Panc1 (cell line): ENCODE measurements around the gene SUFU. TPM values are rescaled to one million over a fixed set of nuclear protein-coding genes. Genes with fewer than 3 reads are reported as not detected.

ENCODE experiments used
- ATAC-seq: fragments of 200-7000 bp; cut with Tn5 transposase; 2 replicates; pipeline ENCODE4 v1.9.1; 2020; ENCODE audit warnings: mild to moderate bottlenecking, moderate library complexity
- BruUV-seq: library from RNA; stranded (reverse); fragments of 400-500 nt; replicated peaks from 2 replicates; lab custom pipeline; 2021; lab: Mats Ljungman, UMichigan
- CTCF ChIA-PET: fragments of 300-600 bp; sonication (Branson Sonifier 250); formaldehyde crosslinking; loops from one replicate; lab custom pipeline; 2022; ENCODE audit warnings: antibody characterized with exemption; lab: Charles Lee
- POLR2A ChIA-PET: fragments of 300-600 bp; sonication (Branson Sonifier 250); formaldehyde crosslinking; loops from one replicate; lab custom pipeline; 2022; ENCODE audit warnings: antibody characterized with exemption; lab: Charles Lee
- DNase-seq: peaks from one replicate; pipeline ENCODE4 v3.0.0-alpha.2; 2010; ENCODE audit warnings: low read depth, low spot score
- H3K27ac ChIP-seq: 2 replicates; pipeline ENCODE4 v1.5.1; 2011; ENCODE audit warnings: mild to moderate bottlenecking, low read length, inconsistent platforms
- H3K27me3 ChIP-seq: fragments of 200-500 bp; sonication (Bioruptor generic); 2 replicates; pipeline ENCODE4 v1.6.0; 2014; ENCODE audit warnings: low read length, inconsistent platforms; ENCODE audit not compliant: control insufficient read depth, insufficient read depth
- H3K36me3 ChIP-seq: fragments of 200-500 bp; sonication (Bioruptor generic); 2 replicates; pipeline ENCODE4 v1.5.1; 2014; ENCODE audit warnings: inconsistent platforms, mild to moderate bottlenecking, low read length, moderate library complexity; ENCODE audit not compliant: control insufficient read depth, insufficient read depth
- H3K4me1 ChIP-seq: 2 replicates; pipeline ENCODE4 v1.5.1; 2011; ENCODE audit warnings: inconsistent platforms, mild to moderate bottlenecking, low read length, moderate library complexity; ENCODE audit not compliant: control insufficient read depth, insufficient read depth
- H3K4me3 ChIP-seq, 2 experiments: 2 replicates each; pipeline ENCODE4 v1.5.1; 2011 to 2012; ENCODE audit warnings: low read depth in 2 of 2, low read length in 2 of 2, mild to moderate bottlenecking in 2 of 2, inconsistent platforms in 1 of 2, moderate library complexity in 1 of 2
- H3K9me3 ChIP-seq: fragments of 200-500 bp; sonication (Bioruptor generic); 2 replicates; pipeline ENCODE4 v1.5.1; 2014; ENCODE audit warnings: low read depth, mild to moderate bottlenecking, inconsistent platforms, low read length, moderate library complexity; ENCODE audit not compliant: control insufficient read depth, insufficient read depth
- CTCF ChIP-seq: fragments of 450-650 bp; IDR thresholded peaks from 2 replicates; pipeline ENCODE4 v1.5.1; 2017; ENCODE audit warnings: mild to moderate bottlenecking
- POLR2AphosphoS5 ChIP-seq: IDR thresholded peaks from 2 replicates; pipeline ENCODE4 v1.6.1; 2012; ENCODE audit warnings: mild to moderate bottlenecking, low read depth, low read length, moderate library complexity
- SIN3A ChIP-seq: IDR thresholded peaks from 2 replicates; pipeline ENCODE4 v1.6.1; 2012; ENCODE audit warnings: low read depth, mild to moderate bottlenecking, low read length, moderate library complexity, borderline replicate concordance; ENCODE audit not compliant: insufficient read depth
- TCF7L2 ChIP-seq: IDR thresholded peaks from 2 replicates; pipeline ENCODE4 v1.6.1; 2011; ENCODE audit warnings: mild to moderate bottlenecking, low read depth, low read length, inconsistent platforms
- in situ Hi-C: cut with HindIII; loops from 2 replicates; pipeline ENCODE4 v1.10.0; 2016; ENCODE audit warnings: low sequenced_read_pairs, low pct_unique_long_range_greater_than_20kb
- intact Hi-C: fragments of 100-400 bp; cut with micrococcal nuclease; formaldehyde crosslinking; loops from one replicate; pipeline ENCODE4 v1.10.0; 2022; ENCODE audit not compliant: unreplicated experiment
- total RNA-seq: library from RNA; stranded (reverse); gene quantifications from one replicate; pipeline ENCODE4 v1.2.1, GENCODE V29; 2021; ENCODE audit not compliant: unreplicated experiment
- TF ChIP-seq, protein P1 (sequence below), 2 experiments: IDR thresholded peaks; 2 replicates each; pipeline ENCODE4 v1.6.1; 2011 to 2012; ENCODE audit warnings: low read depth in 2 of 2, control low read depth in 1 of 2, low read length in 1 of 2, mild to moderate bottlenecking in 1 of 2, moderate library complexity in 1 of 2; ENCODE audit not compliant: insufficient read depth in 1 of 2

Gene SUFU
- total RNA-seq, 1 experiment from 2014 or later = 9.5 TPM

DNA sequence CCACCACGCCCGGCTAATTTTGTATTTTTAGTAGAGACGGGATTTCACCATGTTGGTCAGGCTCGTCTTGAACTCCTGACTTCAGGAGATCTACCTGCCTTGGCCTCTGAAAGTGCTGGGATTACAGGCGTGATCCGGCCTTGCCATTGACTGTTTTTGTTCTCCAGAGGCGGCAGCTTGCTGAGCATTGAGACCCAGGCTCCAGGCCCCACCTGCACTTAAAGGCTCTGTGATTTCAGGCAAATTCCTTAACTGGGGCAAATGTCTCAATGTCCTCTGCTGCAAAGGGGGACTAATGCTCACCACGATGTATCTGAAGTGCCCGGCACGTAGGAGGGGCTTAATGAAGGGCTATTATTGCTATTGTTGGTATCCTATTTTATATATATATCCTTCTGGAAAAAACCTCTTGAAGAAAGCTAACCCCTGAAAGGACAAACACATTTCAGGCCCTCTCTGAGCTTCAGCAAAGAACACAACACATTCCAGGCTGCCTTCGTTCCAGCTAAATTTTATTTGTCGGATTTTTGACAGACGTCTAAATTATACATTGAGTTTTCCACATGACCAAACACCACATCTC, 169.6 kb downstream of the SUFU start:
- Histone ChIP-seq H3K27ac (no peak overlapping the region), H3K9me3 (no peaks in the 10 kb centered on the region), H3K36me3 (no peaks in the 10 kb centered on the region), H3K27me3 (no peaks in the 10 kb centered on the region), H3K4me1 (peaks cover 4% of the 10 kb centered on the region; the same call in 1 of the 2 replicates), H3K4me3 (no peak overlapping the region)
- CTCF ChIA-PET = no interaction called here
- POLR2A ChIA-PET = no interaction called here
- DNase-seq (no peak), ATAC-seq (no peak)
- BruUV-seq = no TSS peak
- in situ Hi-C loops (no loop called here), intact Hi-C loops (no loop called here)
- no peak for TF ChIP-seq POLR2AphosphoS5
- no peak for TF ChIP-seq TCF7L2
- TF ChIP-seq, protein P1, sequence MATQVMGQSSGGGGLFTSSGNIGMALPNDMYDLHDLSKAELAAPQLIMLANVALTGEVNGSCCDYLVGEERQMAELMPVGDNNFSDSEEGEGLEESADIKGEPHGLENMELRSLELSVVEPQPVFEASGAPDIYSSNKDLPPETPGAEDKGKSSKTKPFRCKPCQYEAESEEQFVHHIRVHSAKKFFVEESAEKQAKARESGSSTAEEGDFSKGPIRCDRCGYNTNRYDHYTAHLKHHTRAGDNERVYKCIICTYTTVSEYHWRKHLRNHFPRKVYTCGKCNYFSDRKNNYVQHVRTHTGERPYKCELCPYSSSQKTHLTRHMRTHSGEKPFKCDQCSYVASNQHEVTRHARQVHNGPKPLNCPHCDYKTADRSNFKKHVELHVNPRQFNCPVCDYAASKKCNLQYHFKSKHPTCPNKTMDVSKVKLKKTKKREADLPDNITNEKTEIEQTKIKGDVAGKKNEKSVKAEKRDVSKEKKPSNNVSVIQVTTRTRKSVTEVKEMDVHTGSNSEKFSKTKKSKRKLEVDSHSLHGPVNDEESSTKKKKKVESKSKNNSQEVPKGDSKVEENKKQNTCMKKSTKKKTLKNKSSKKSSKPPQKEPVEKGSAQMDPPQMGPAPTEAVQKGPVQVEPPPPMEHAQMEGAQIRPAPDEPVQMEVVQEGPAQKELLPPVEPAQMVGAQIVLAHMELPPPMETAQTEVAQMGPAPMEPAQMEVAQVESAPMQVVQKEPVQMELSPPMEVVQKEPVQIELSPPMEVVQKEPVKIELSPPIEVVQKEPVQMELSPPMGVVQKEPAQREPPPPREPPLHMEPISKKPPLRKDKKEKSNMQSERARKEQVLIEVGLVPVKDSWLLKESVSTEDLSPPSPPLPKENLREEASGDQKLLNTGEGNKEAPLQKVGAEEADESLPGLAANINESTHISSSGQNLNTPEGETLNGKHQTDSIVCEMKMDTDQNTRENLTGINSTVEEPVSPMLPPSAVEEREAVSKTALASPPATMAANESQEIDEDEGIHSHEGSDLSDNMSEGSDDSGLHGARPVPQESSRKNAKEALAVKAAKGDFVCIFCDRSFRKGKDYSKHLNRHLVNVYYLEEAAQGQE (IDR thresholded peaks at IDR 0.05; ENCODE audit: insufficient read depth in 1 of 2, low read depth in 2 of 2, low read length in 1 of 2) = no peak
- TF ChIP-seq SIN3A = no peak

DNA sequence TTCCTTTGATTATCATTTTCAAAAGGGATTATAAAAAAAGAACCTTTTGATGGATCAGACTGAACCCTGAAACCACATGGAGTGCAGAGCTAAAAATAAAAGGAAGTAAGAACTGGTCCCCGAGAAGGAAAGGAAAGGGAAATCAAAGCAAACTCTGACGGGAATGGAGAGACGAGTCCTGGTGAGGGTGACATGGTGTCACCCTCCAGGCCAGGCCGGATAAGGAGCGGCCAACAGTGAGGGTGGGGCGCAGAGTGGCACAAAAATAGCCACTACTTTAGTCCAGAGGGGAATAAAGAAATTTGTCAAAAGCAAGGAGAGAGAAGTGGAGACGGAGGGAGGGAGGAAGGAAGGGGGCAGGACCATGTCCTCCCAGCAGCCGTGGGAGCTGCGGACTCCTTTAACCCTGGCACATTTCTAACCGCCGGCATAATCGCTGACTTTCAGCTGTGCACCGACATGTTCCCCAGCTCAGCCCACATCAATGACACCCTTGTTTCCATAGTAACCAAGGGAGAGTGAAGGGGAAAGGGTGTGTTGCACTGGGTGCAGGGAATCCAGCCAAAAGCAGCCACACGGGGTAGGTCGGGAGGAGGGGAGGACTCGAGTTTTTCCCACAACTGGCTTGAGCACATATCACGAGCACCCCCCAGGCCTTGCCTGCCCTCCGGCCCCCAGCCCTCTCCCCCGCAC, 170.2 kb downstream of the SUFU start:
- POLR2A ChIA-PET = interaction anchor here (0.5 kb wide), 1 partner anchor 37 kb away, joined by 4 read pairs; no protein-coding TSS in a partner anchor
- in situ Hi-C loops (no loop called here), intact Hi-C loops (no loop called here)
- Histone ChIP-seq H3K4me3 (no peak overlapping the region), H3K27ac (no peak overlapping the region), H3K4me1 (peaks cover 4% of the 10 kb centered on the region; the same call in 1 of the 2 replicates), H3K27me3 (no peaks in the 10 kb centered on the region), H3K36me3 (no peaks in the 10 kb centered on the region), H3K9me3 (no peaks in the 10 kb centered on the region)
- TF ChIP-seq TCF7L2 (no peak), SIN3A (no peak), POLR2AphosphoS5 (no peak), CTCF (no peak)
- TF ChIP-seq, protein P1 (IDR thresholded peaks at IDR 0.05; ENCODE audit: insufficient read depth in 1 of 2, low read depth in 2 of 2, low read length in 1 of 2) = no peak
- BruUV-seq = no TSS peak
- DNase-seq (no peak), ATAC-seq (no peak)
- CTCF ChIA-PET = no interaction called here
